ENCODE data around the gene TAF1D.

- TF ChIP-seq SUZ12 (IDR thresholded peaks at IDR 0.05; ENCODE audit: extremely low read depth, insufficient read depth, insufficient read length), result no peak
- TF ChIP-seq ZNF274 (IDR thresholded peaks at IDR 0.05; ENCODE audit: low read depth, low read length), result no peak
- TF ChIP-seq YY1 (IDR thresholded peaks at IDR 0.05; ENCODE audit: insufficient read depth, insufficient read length), result no peak
Observed at GRCh38 chr11:93732237-93732892, 8.9 kb downstream of the TAF1D start.
